KMS-11 (cell line): ENCODE results near the gene ABL2.
"Not testable (repeated sequence)": the region's sequence is repeated elsewhere in the genome, so short reads cannot be mapped to it uniquely, and the experiment has no call there.

ENCODE experiments used
- H2AFZ ChIP-seq: fragments of 200-600 bp; sonication (generic); 2 replicates; pipeline ENCODE4 v1.6.1; 2016; ENCODE audit warnings: antibody characterized with exemption, mixed run types, low read depth
- H3K27ac ChIP-seq: fragments of 200-600 bp; sonication (generic); 2 replicates; pipeline ENCODE4 v1.6.1; 2016; ENCODE audit warnings: mild to moderate bottlenecking, mixed run types
- H3K27me3 ChIP-seq: fragments of 200-600 bp; sonication (generic); 2 replicates; pipeline ENCODE4 v1.6.1; 2017; ENCODE audit warnings: mild to moderate bottlenecking, low read depth, mixed run types, moderate library complexity; ENCODE audit not compliant: insufficient read depth
- H3K36me3 ChIP-seq: fragments of 200-600 bp; sonication (generic); 2 replicates; pipeline ENCODE4 v1.6.1; 2017; ENCODE audit warnings: mild to moderate bottlenecking, mixed run types; ENCODE audit not compliant: insufficient read depth
- H3K4me1 ChIP-seq: fragments of 200-600 bp; sonication (generic); 2 replicates; pipeline ENCODE4 v1.6.1; 2016; ENCODE audit warnings: mild to moderate bottlenecking, low read depth, mixed run types; ENCODE audit not compliant: poor library complexity, severe bottlenecking
- H3K4me2 ChIP-seq: fragments of 200-600 bp; sonication (generic); 2 replicates; pipeline ENCODE4 v1.7.0; 2016; ENCODE audit warnings: mild to moderate bottlenecking, mixed run types
- H3K4me3 ChIP-seq: fragments of 200-600 bp; sonication (generic); IDR thresholded peaks from 2 replicates; pipeline ENCODE4 v1.6.1; 2017; ENCODE audit warnings: low read depth, low read length, mixed read lengths; ENCODE audit not compliant: insufficient read depth
- H3K79me2 ChIP-seq: fragments of 200-600 bp; sonication (generic); 2 replicates; pipeline ENCODE4 v1.6.1; 2016; ENCODE audit warnings: low read depth, mixed run types; ENCODE audit not compliant: insufficient read depth
- H3K9ac ChIP-seq: fragments of 200-600 bp; sonication (generic); 2 replicates; pipeline ENCODE4 v1.6.1; 2016; ENCODE audit warnings: mild to moderate bottlenecking, mixed run types
- H4K20me1 ChIP-seq: fragments of 200-600 bp; sonication (generic); 2 replicates; pipeline ENCODE4 v1.6.1; 2016; ENCODE audit warnings: mild to moderate bottlenecking, mixed run types; ENCODE audit not compliant: insufficient read depth
- CTCF ChIP-seq: fragments of 200-600 bp; sonication (generic); conservative IDR thresholded peaks from 2 replicates; pipeline ENCODE4 v1.6.1; 2017; ENCODE audit warnings: low read depth, mild to moderate bottlenecking, antibody characterized with exemption, low read length, moderate library complexity, mixed read lengths

Gene ABL2

GRCh38 chr1:179251675-179252074, 22.2 kb upstream of the ABL2 start:
- Histone ChIP-seq H3K4me1 (peaks cover 8% of the 10 kb centered on the region), H3K27me3 (no peaks in the 10 kb centered on the region), H3K9ac (no peak overlapping the region), H3K4me3 (no peak overlapping the region), H3K36me3 (no peaks in the 10 kb centered on the region), H3K27ac (no peak overlapping the region), H3K79me2 (no peaks in the 10 kb centered on the region), H4K20me1 (no peaks in the 10 kb centered on the region), H2AFZ (no peak overlapping the region), H3K4me2 (no peak overlapping the region)
- no peak for TF ChIP-seq CTCF

- Histone ChIP-seq H3K36me3 (no peaks in the 10 kb centered on the region), H3K4me1 (peaks cover 38% of the 10 kb centered on the region), H3K79me2 (no peaks in the 10 kb centered on the region), H3K4me3 (no peak overlapping the region), H3K9ac (no peak overlapping the region), H4K20me1 (no peaks in the 10 kb centered on the region), H3K4me2 (no peak overlapping the region), H2AFZ (no peak overlapping the region), H3K27me3 (no peaks in the 10 kb centered on the region), H3K27ac (no peak overlapping the region)
- TF ChIP-seq CTCF, result no peak
Measured at GRCh38 chr1:179247923-179248322, 18.4 kb upstream of the ABL2 start.

- H3K9ac ChIP-seq, H2AFZ ChIP-seq, H3K27me3 ChIP-seq, H4K20me1 ChIP-seq, H3K79me2 ChIP-seq, H3K4me3 ChIP-seq, H3K36me3 ChIP-seq: not testable (repeated sequence)
- Histone ChIP-seq H3K4me1 (peaks cover 38% of the 10 kb centered on the region), H3K27ac (peak overlapping the region; percentile 46; the same call in 1 of the 2 replicates), H3K4me2 (peak overlapping the region; percentile 7; the same call in 1 of the 2 replicates)
Measured at GRCh38 chr1:179245426-179245825, 15.9 kb upstream of the ABL2 start.

GRCh38 chr1:179241530-179242097, 12.1 kb upstream of the ABL2 start:
- Histone ChIP-seq H3K4me1 (peaks cover 30% of the 10 kb centered on the region), H2AFZ (no peak overlapping the region), H3K79me2 (no peaks in the 10 kb centered on the region), H3K36me3 (no peaks in the 10 kb centered on the region), H3K4me3 (no peak overlapping the region), H3K27ac (no peak overlapping the region), H3K4me2 (no peak overlapping the region), H3K9ac (no peak overlapping the region), H3K27me3 (no peaks in the 10 kb centered on the region), H4K20me1 (no peaks in the 10 kb centered on the region)
- no peak for TF ChIP-seq CTCF

- no peaks in the 10 kb centered on the region for H3K36me3 ChIP-seq
- no peaks in the 10 kb centered on the region for H4K20me1 ChIP-seq
- H3K79me2 ChIP-seq, result no peaks in the 10 kb centered on the region
- H2AFZ ChIP-seq, result no peak overlapping the region
- H3K4me2 ChIP-seq, result no peak overlapping the region
- no peak overlapping the region for H3K27ac ChIP-seq
- H3K4me3 ChIP-seq, result no peak overlapping the region
- no peak overlapping the region for H3K9ac ChIP-seq
- H3K4me1 ChIP-seq, result peaks cover 5% of the 10 kb centered on the region
- H3K27me3 ChIP-seq, result no peaks in the 10 kb centered on the region
- TF ChIP-seq CTCF, result no peak
Measured at GRCh38 chr1:179237222-179237621, 7.7 kb upstream of the ABL2 start.
